Erythroblast (primary cell): ENCODE data around the gene CAPN13.

ENCODE experiments used
- DNase-seq, 2 experiments: peaks; one replicate each; lab custom pipeline; 2025; lab: John Stamatoyannopoulos, UW
- GATA1 ChIP-seq: IDR thresholded peaks from 2 replicates; pipeline ENCODE4 v1.6.1; 2011; ENCODE audit warnings: low read depth, mild to moderate bottlenecking, control low read depth, low read length, moderate library complexity
- POLR2A ChIP-seq: IDR thresholded peaks from 2 replicates; pipeline ENCODE4 v1.6.1; 2011; ENCODE audit warnings: mild to moderate bottlenecking, low read length

Gene CAPN13

DNA sequence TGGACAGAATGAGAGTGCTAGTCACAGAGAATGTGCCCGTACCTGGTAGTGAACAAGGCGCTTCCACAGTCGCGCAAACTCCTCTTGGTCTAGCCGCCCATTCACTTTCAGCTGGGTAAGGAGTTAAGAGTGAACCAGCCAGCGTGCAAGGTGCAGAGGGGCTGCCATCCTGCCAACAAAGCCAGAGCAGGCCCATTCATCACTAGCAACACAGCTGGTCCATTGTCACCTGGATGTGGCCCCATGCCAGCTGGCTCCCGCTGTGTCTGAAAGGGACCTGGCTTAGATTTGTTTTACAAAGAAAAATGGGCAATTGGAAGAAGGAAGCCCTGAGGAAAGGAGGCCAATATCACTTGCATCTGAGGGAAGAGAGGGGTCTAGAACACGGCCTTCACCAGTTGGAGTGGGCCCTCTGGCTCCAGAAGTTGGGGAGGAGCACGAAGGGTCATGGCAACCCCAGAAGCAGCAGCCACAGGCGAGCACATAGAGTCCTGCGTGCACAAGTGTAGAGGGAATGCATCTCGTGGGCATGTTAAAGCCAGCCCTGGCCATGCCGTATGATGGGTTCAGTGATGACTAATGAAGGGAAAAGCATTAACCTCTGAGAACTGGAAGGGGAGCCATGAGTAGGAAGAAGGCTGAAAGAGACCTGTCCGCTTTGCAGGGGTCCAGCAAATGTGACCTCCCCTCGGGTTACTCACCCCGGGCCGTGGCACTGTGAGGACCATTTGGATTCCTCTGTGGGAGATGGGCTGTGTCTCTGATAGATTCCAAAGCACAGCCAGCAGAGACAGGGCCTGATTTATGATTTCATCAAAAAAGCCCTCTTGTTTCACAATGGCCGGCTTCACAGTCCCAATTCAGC is 70.6 kb downstream of the CAPN13 start:
- no peak for DNase-seq
- TF ChIP-seq POLR2A: no peak
- no peak for TF ChIP-seq GATA1

DNA sequence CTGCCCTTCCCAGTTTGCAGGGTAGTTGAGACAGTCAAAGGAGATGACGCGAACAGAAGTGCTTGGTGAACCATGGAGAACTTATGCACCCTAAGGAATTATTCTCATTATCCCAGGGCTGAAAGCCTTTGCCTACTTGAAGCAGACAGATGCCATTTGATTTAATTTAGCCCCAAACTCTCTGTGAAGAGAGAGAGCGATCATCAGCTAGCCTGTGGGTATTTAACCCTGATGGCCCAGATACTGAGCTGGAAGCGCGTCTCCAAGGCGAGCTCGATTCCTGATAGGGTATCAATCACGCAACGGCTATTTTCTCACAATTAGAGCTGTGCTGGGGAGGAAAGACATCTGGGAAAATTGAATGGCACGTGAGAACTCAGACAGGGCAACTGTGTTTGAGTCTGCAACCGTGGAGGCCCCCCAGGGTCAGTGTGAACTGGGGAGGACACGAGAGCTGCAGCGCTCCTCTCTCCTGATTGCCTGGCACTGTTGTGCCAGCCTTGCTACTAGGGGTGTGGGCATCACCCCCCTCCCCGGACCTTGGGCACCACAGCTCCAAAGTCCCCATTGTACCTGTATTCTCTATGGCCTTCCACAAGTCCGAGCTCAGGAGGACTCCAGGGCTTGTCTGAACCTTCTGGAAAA is 73.2 kb downstream of the CAPN13 start:
- DNase-seq: no peak
- no peak for TF ChIP-seq POLR2A
- no peak for TF ChIP-seq GATA1

- DNase-seq: no peak
- no peak for TF ChIP-seq POLR2A
- TF ChIP-seq GATA1: no peak
These were observed 74.4 kb downstream of the CAPN13 start for GRCh38 chr2:30732876-30733275.

- no peak for TF ChIP-seq GATA1
- TF ChIP-seq POLR2A: no peak
- DNase-seq: no peak
These were observed 74.9 kb downstream of the CAPN13 start for GRCh38 chr2:30732376-30732775.

DNA sequence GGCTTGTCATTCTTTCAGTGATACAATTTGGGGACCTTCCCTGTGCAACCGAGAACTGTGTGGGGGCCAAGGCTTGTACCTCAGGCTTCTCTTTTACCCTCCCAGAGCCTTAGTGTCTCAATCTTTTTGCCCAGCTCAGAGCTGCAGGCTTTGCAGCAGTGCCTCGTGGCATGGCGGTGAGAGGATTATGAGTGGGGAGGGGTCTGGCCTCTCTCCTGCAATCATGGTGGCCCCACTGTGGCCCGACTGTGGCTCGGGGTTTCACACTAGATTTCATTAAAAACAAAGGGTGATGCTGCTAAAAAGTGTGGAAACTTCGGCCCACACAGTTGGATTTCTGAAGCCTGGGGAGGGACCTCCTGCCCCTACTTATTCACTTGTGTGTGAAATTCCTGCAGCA is 75.5 kb downstream of the CAPN13 start:
- DNase-seq: no peak
- TF ChIP-seq POLR2A (no peak), GATA1 (no peak)

DNA sequence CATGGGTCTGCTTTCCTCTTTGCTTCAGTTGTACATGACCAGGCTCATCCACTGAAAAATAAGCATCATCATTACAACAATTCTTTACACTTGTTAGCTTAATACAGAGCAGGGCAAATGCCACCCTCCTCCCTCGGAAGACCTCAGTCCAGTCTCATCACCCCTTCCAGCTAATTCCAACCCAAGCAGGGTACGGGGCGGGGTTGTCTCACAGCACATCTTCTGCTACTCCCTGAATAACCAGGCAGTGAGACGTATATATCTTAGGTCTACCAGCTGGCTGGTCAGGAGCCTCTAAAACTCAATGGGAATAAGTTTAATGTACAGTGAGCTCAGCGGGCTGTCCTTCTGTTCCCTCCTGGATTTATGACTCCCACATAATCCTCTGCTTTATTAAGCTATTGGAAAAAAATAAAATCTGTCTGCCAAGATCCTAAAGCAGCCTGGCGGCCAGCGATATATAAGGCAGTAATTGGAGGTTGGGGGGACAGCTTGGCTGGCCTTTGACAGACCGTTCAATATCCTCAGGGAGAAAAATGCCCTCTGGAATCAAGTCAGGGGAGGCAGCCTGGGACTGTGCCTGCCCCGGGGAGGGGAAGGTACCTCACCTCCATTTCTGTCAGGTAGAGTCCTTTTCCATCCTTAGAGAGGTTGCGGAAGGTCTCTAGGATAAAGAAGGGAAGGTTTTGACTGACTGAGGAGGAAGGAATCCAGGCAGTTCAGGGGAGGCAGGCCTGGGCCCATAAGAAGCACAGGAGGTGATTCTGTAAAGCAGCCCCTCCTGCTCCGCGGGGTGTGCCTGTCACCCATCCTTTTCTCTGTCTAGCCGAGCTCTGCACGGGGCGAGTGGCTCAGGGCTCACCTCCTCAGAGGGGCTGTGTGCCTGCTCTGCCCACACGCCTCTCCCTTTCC is 76.3 kb downstream of the CAPN13 start:
- DNase-seq: no peak
- TF ChIP-seq POLR2A: no peak
- no peak for TF ChIP-seq GATA1

- DNase-seq: no peak
- no peak for TF ChIP-seq POLR2A
- TF ChIP-seq GATA1: no peak
These were observed 78.2 kb downstream of the CAPN13 start for GRCh38 chr2:30729031-30729430.

- no peak for TF ChIP-seq POLR2A
- no peak for TF ChIP-seq GATA1
- DNase-seq: no peak
These were observed 84.1 kb downstream of the CAPN13 start for GRCh38 chr2:30722936-30723725.

DNA sequence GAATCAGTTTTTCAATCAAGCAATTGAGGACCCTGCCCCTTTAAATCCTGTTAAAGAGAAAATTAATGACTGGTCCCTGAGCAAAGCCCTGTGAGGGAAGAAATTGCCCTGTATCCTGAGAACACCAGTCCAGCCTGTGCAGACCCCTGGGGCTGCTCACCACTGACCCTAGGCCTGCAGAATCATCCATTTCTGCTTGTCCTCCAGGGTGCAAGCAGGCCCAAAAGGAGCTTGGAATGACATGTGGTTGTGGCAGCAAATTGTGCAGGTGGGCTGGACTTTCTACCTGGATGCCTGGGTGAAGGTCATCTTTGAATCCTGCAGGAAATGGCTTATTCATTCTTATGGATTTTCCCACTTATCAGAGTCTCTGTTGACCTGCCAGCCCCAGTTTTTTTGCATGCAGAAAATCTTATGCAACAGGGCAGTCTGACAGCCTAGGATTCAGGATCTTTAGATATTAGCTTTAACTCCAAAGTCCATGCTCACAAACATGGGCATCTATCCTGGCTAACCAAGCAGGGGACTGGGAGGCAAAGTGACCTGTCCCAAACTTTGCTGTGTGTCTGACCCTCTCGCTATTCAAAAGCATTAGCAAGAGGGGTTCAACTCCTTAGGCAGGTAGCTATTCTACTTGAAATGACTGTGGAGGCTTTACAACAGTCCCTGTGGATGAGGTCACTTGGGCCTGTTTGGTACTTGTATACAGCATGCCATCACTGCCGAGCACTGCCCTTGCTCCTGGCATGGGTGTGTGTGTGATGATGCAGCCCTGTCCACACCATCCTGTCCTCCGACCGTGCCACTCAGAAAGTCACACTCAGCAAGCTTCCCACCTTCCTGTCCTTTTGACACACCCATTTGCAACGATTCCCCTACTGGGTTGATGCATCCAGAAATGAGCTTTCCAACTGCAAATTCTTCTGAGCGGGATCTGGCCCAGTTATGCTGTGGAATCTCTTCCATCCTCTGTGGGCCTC is 85.3 kb downstream of the CAPN13 start:
- no peak for DNase-seq
- no peak for TF ChIP-seq GATA1
- TF ChIP-seq POLR2A: no peak

DNA sequence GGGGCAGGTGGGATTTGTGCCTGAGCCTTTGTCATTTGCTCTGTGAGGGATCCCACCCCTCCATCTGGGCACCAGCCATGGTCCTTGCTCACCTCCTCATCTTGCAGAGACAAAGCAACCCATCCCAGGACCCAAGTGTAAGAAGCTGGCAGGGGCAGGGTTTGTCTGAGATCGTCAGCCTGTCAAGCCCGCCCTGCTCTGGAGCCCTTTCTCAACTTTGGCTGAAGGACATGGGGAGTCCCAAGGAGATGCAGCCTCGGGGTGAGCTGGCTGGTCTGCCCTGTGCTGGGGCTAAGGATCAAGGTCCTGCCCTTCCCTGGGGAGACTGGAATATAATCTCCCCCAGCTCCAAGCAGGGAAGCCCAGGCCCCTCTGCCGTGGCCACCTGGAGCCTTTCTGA is 86.0 kb downstream of the CAPN13 start:
- no peak for DNase-seq
- TF ChIP-seq POLR2A (no peak), GATA1 (no peak)

DNA sequence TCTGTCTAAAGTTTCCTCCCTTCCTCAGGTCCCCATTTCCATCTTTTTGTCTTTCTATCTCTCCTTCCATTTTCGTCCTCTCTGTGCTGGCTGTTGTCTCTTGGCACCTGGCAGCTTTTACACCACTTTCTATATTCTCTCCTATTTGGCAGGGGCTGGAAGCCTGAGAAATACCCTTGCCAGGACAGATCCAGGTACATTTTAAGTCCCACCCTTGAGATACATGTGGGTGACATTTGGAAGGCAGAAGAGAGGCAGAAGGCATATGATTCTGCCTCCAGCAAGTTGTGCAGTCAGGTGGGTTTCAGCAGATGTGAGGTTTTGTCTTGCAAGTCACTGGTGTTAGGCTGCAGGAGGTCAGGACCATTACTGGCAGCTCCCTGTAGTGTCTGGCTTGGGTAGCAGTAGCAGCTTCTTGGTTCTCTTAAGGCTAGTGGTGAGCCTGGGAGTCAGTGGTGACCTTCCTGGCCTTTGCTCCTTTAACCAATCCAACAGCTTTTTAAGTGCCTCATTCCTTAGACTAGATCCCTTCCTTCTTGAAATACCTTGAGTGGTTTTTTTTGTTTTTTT is 90.1 kb downstream of the CAPN13 start:
- TF ChIP-seq POLR2A: no peak
- no peak for TF ChIP-seq GATA1
- DNase-seq: no peak

- TF ChIP-seq GATA1 (no peak), POLR2A (no peak)
- DNase-seq: no peak
These were observed 90.9 kb downstream of the CAPN13 start for GRCh38 chr2:30716123-30716900.
